IPS-20b (cell line): ENCODE results near the gene MSI2.

Experiments
- H3K27ac ChIP-seq: one replicate; pipeline ENCODE4 v1.5.1; 2013; ENCODE audit warnings: low read length
- H3K27me3 ChIP-seq: 2 replicates; pipeline ENCODE4 v1.6.1; 2013; ENCODE audit warnings: mild to moderate bottlenecking, low read length, inconsistent platforms; ENCODE audit not compliant: insufficient read depth
- H3K36me3 ChIP-seq: 2 replicates; pipeline ENCODE4 v1.6.1; 2013; ENCODE audit warnings: low read depth, mild to moderate bottlenecking, inconsistent platforms, low read length, moderate library complexity; ENCODE audit not compliant: insufficient read depth
- H3K4me1 ChIP-seq: 2 replicates; pipeline ENCODE4 v1.6.1; 2013; ENCODE audit warnings: mild to moderate bottlenecking, control low read depth, inconsistent platforms, low read length, moderate library complexity; ENCODE audit not compliant: insufficient read depth
- H3K4me3 ChIP-seq: 2 replicates; pipeline ENCODE4 v1.5.1; 2013; ENCODE audit warnings: mild to moderate bottlenecking, low read length, inconsistent platforms
- H3K9ac ChIP-seq: 2 replicates; pipeline ENCODE4 v1.6.1; 2013; ENCODE audit warnings: low read depth, mild to moderate bottlenecking, inconsistent platforms, low read length, moderate library complexity
- H3K9me3 ChIP-seq: 2 replicates; pipeline ENCODE4 v1.6.1; 2013; ENCODE audit warnings: mild to moderate bottlenecking, low read depth, low read length, inconsistent platforms; ENCODE audit not compliant: insufficient read depth

Gene MSI2

GRCh38 chr17:57341611-57342540 lies 85.6 kb downstream of the MSI2 start:
- H3K4me3 ChIP-seq, result peak overlapping the region; percentile 6; the same call in 1 of the 2 replicates
- H3K4me1 ChIP-seq, result peaks cover 25% of the 10 kb centered on the region; the same call in 1 of the 2 replicates
- no peak overlapping the region; the same call in 1 of the 2 replicates for H3K9ac ChIP-seq
- no peaks in the 10 kb centered on the region for H3K9me3 ChIP-seq
- peaks cover 5% of the 10 kb centered on the region; the same call in 1 of the 2 replicates for H3K36me3 ChIP-seq
- H3K27me3 ChIP-seq, result no peaks in the 10 kb centered on the region
- H3K27ac ChIP-seq, result no peak overlapping the region

DNA sequence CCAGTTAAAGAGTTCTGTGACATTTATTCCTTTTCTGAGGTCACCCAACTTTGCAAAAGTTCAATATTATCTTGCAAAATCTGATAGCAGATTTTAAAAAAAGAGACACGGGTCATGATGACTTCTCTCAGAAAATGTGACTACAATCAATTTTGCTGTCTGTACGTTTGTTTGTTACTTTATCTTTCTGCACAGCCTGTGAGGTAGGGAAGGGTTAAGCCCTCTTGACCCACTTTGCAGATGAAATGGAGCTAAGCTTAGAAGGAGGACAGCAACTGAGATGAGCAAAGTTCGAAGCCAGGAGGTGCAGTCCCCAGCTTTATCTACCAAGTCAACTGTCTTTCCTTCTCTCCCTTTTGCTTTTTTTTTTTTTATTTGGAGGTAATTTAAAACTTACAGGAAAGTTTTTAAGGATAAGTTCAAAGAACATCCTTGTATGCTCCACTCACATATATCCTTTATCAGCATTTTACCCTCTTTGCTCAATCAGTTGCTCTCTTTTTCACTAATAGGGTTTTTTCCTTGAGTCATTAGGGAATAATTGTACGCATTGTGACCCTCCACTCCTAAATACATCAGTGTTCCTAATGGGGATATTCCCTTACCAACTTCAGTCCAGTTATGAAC lies 86.8 kb downstream of the MSI2 start:
- H3K4me3 ChIP-seq, result no peak overlapping the region
- no peaks in the 10 kb centered on the region for H3K27me3 ChIP-seq
- H3K4me1 ChIP-seq, result peaks cover 25% of the 10 kb centered on the region; the same call in 1 of the 2 replicates
- H3K9ac ChIP-seq, result no peak overlapping the region
- no peak overlapping the region for H3K27ac ChIP-seq
- peaks cover 14% of the 10 kb centered on the region for H3K36me3 ChIP-seq
- H3K9me3 ChIP-seq, result no peaks in the 10 kb centered on the region

DNA sequence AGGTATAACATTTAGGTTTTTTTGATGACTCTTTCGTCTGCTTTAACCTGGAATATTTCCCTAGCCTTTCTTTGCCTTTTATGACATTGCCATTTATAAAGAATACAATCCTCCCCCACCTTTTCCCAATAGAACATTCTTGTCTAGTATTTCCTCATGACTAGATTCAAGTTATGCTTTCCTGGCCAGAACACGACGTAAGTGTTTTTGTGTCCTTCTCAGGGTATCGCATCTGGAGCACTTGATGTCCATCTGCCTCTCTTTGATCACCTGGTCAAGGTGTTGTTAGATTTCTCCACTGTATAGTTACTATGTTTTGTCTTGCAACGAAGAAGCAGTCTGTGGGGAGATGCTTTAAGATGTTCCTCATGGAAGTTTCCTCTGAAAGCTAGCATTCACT lies 87.4 kb downstream of the MSI2 start:
- Histone ChIP-seq H3K9me3 (no peaks in the 10 kb centered on the region), H3K27ac (no peak overlapping the region), H3K27me3 (no peaks in the 10 kb centered on the region), H3K4me3 (no peak overlapping the region), H3K4me1 (peaks cover 21% of the 10 kb centered on the region; the same call in 1 of the 2 replicates), H3K36me3 (peaks cover 20% of the 10 kb centered on the region), H3K9ac (no peak overlapping the region)

- H3K9me3 ChIP-seq, result no peaks in the 10 kb centered on the region
- peaks cover 21% of the 10 kb centered on the region; the same call in 1 of the 2 replicates for H3K4me1 ChIP-seq
- no peaks in the 10 kb centered on the region for H3K27me3 ChIP-seq
- no peak overlapping the region for H3K9ac ChIP-seq
- H3K36me3 ChIP-seq, result peaks cover 20% of the 10 kb centered on the region
- H3K27ac ChIP-seq, result no peak overlapping the region
- H3K4me3 ChIP-seq, result no peak overlapping the region
Observed at GRCh38 chr17:57344261-57344660, 87.9 kb downstream of the MSI2 start.

- H3K9ac ChIP-seq, result no peak overlapping the region
- H3K36me3 ChIP-seq, result peaks cover 23% of the 10 kb centered on the region
- no peaks in the 10 kb centered on the region for H3K27me3 ChIP-seq
- no peak overlapping the region for H3K4me3 ChIP-seq
- H3K27ac ChIP-seq, result no peak overlapping the region
- no peaks in the 10 kb centered on the region for H3K9me3 ChIP-seq
- H3K4me1 ChIP-seq, result no peaks in the 10 kb centered on the region
Observed at GRCh38 chr17:57349541-57350247, 93.4 kb downstream of the MSI2 start.

GRCh38 chr17:57350266-57350665 lies 93.9 kb downstream of the MSI2 start:
- H3K36me3 ChIP-seq, result peaks cover 23% of the 10 kb centered on the region
- no peaks in the 10 kb centered on the region for H3K9me3 ChIP-seq

GRCh38 chr17:57352665-57353175 lies 96.4 kb downstream of the MSI2 start:
- Histone ChIP-seq H3K27ac (no peak overlapping the region), H3K27me3 (no peaks in the 10 kb centered on the region), H3K36me3 (peaks cover 18% of the 10 kb centered on the region), H3K9ac (no peak overlapping the region), H3K4me3 (no peak overlapping the region), H3K9me3 (no peaks in the 10 kb centered on the region), H3K4me1 (peaks cover 17% of the 10 kb centered on the region; the same call in 1 of the 2 replicates)

More at GRCh38 chr17:57350266-57350665, 93.9 kb downstream of the MSI2 start:
- no peaks in the 10 kb centered on the region for H3K4me1 ChIP-seq
- H3K27ac ChIP-seq, result no peak overlapping the region
- H3K4me3 ChIP-seq, result no peak overlapping the region
- no peaks in the 10 kb centered on the region for H3K27me3 ChIP-seq
- H3K9ac ChIP-seq, result no peak overlapping the region

GRCh38 chr17:57354673-57355072 lies 98.3 kb downstream of the MSI2 start:
- no peak overlapping the region for H3K27ac ChIP-seq
- peaks cover 4% of the 10 kb centered on the region; the same call in 1 of the 2 replicates for H3K36me3 ChIP-seq
- no peak overlapping the region for H3K4me3 ChIP-seq
- H3K9me3 ChIP-seq, result no peaks in the 10 kb centered on the region
- H3K9ac ChIP-seq, result no peak overlapping the region
- no peaks in the 10 kb centered on the region for H3K27me3 ChIP-seq
- H3K4me1 ChIP-seq, result peaks cover 17% of the 10 kb centered on the region; the same call in 1 of the 2 replicates

- H3K4me3 ChIP-seq, result no peak overlapping the region
- H3K27me3 ChIP-seq, result no peaks in the 10 kb centered on the region
- H3K9me3 ChIP-seq, result no peaks in the 10 kb centered on the region
- peaks cover 17% of the 10 kb centered on the region; the same call in 1 of the 2 replicates for H3K4me1 ChIP-seq
- H3K9ac ChIP-seq, result no peak overlapping the region
- no peak overlapping the region for H3K27ac ChIP-seq
- H3K36me3 ChIP-seq, result peaks cover 4% of the 10 kb centered on the region; the same call in 1 of the 2 replicates
Observed at GRCh38 chr17:57355090-57355859, 99.0 kb downstream of the MSI2 start.

GRCh38 chr17:57356153-57356718 lies 99.9 kb downstream of the MSI2 start:
- Histone ChIP-seq H3K27me3 (no peaks in the 10 kb centered on the region), H3K9ac (no peak overlapping the region), H3K4me1 (peaks cover 17% of the 10 kb centered on the region; the same call in 1 of the 2 replicates), H3K36me3 (0 out of 2 replicates have a peak, but pooled peaks cover 4% of the 10 kb centered on the region), H3K9me3 (no peaks in the 10 kb centered on the region), H3K4me3 (no peak overlapping the region; the same call in 1 of the 2 replicates), H3K27ac (no peak overlapping the region)
